Parathyroid adenoma (tissue), 2 donors: ENCODE results near the gene RND3.

Source experiments
- H2AFZ ChIP-seq: fragments of 300-600 bp; sonication (generic); one replicate; pipeline ENCODE4 v1.7.0; 2017; ENCODE audit warnings: antibody characterized with exemption, mild to moderate bottlenecking
- H3K27ac ChIP-seq: fragments of 300-600 bp; sonication (generic); one replicate; pipeline ENCODE4 v1.7.0; 2017
- H3K27me3 ChIP-seq: fragments of 300-600 bp; sonication (generic); one replicate; pipeline ENCODE4 v1.7.0; 2017; ENCODE audit warnings: low read length; ENCODE audit not compliant: control insufficient read depth, insufficient read depth
- H3K36me3 ChIP-seq: fragments of 300-600 bp; sonication (generic); one replicate; pipeline ENCODE4 v1.7.0; 2017; ENCODE audit warnings: low read length; ENCODE audit not compliant: control insufficient read depth, insufficient read depth
- H3K4me1 ChIP-seq: fragments of 300-600 bp; sonication (generic); one replicate; pipeline ENCODE4 v1.7.0; 2017; ENCODE audit warnings: control low read depth
- H3K4me2 ChIP-seq: fragments of 300-600 bp; sonication (generic); one replicate; pipeline ENCODE4 v1.7.0; 2017; ENCODE audit warnings: low read length
- H3K4me3 ChIP-seq: fragments of 300-600 bp; sonication (generic); one replicate; pipeline ENCODE4 v1.7.0; 2017; ENCODE audit warnings: low read depth, low read length
- H3K79me2 ChIP-seq: fragments of 300-600 bp; sonication (generic); one replicate; pipeline ENCODE4 v1.7.0; 2017; ENCODE audit warnings: control low read depth
- H3K9ac ChIP-seq: fragments of 300-600 bp; sonication (generic); one replicate; pipeline ENCODE4 v1.7.0; 2017; ENCODE audit warnings: mild to moderate bottlenecking
- H3K9me3 ChIP-seq: fragments of 300-600 bp; sonication (generic); one replicate; pipeline ENCODE4 v1.7.0; 2017; ENCODE audit warnings: low read length; ENCODE audit not compliant: control insufficient read depth
- CTCF ChIP-seq: fragments of 300-600 bp; sonication (generic); IDR thresholded peaks from one replicate; pipeline ENCODE4 v1.7.0; 2017; ENCODE audit warnings: antibody characterized with exemption, mild to moderate bottlenecking
- donor health status: primary hyperparathyroidism.

Gene RND3

GRCh38 chr2:150438041-150438440 lies 49.4 kb downstream of the RND3 start:
- Histone ChIP-seq H3K9me3 (no peaks in the 10 kb centered on the region), H3K9ac (no peak overlapping the region), H3K27me3 (no peaks in the 10 kb centered on the region), H3K36me3 (no peaks in the 10 kb centered on the region), H2AFZ (no peak overlapping the region), H3K4me2 (no peak overlapping the region), H3K27ac (no peak overlapping the region), H3K4me1 (no peaks in the 10 kb centered on the region), H3K79me2 (no peaks in the 10 kb centered on the region), H3K4me3 (no peak overlapping the region)
- no peak for TF ChIP-seq CTCF

GRCh38 chr2:150432312-150432625 lies 55.2 kb downstream of the RND3 start:
- H3K9ac ChIP-seq: no peak overlapping the region
- H3K4me3 ChIP-seq: no peak overlapping the region
- no peaks in the 10 kb centered on the region for H3K9me3 ChIP-seq
- no peak overlapping the region for H2AFZ ChIP-seq
- TF ChIP-seq CTCF: no peak
- no peak overlapping the region for H3K4me2 ChIP-seq
- H3K79me2 ChIP-seq: no peaks in the 10 kb centered on the region
- no peaks in the 10 kb centered on the region for H3K4me1 ChIP-seq
- H3K27me3 ChIP-seq: no peaks in the 10 kb centered on the region
- H3K36me3 ChIP-seq: no peaks in the 10 kb centered on the region
- no peak overlapping the region for H3K27ac ChIP-seq

- no peaks in the 10 kb centered on the region for H3K27me3 ChIP-seq
- no peaks in the 10 kb centered on the region for H3K9me3 ChIP-seq
- no peaks in the 10 kb centered on the region for H3K4me1 ChIP-seq
- no peak overlapping the region for H2AFZ ChIP-seq
- no peak overlapping the region for H3K27ac ChIP-seq
- no peak overlapping the region for H3K4me2 ChIP-seq
- TF ChIP-seq CTCF: no peak
- no peak overlapping the region for H3K9ac ChIP-seq
- H3K4me3 ChIP-seq: no peak overlapping the region
- no peaks in the 10 kb centered on the region for H3K36me3 ChIP-seq
- H3K79me2 ChIP-seq: no peaks in the 10 kb centered on the region
Measured at GRCh38 chr2:150431561-150432311, 55.7 kb downstream of the RND3 start.

- Histone ChIP-seq H3K4me3 (no peak overlapping the region), H2AFZ (no peak overlapping the region), H3K4me2 (no peak overlapping the region), H3K27me3 (no peaks in the 10 kb centered on the region), H3K9ac (no peak overlapping the region), H3K79me2 (no peaks in the 10 kb centered on the region), H3K4me1 (no peaks in the 10 kb centered on the region), H3K9me3 (no peaks in the 10 kb centered on the region), H3K27ac (no peak overlapping the region), H3K36me3 (no peaks in the 10 kb centered on the region)
- no peak for TF ChIP-seq CTCF
Measured at GRCh38 chr2:150429384-150429961, 58.0 kb downstream of the RND3 start.

GRCh38 chr2:150428641-150429040 lies 58.8 kb downstream of the RND3 start:
- H3K9ac ChIP-seq: no peak overlapping the region
- no peaks in the 10 kb centered on the region for H3K36me3 ChIP-seq
- H3K4me1 ChIP-seq: no peaks in the 10 kb centered on the region
- H3K79me2 ChIP-seq: no peaks in the 10 kb centered on the region
- H3K27ac ChIP-seq: no peak overlapping the region
- no peaks in the 10 kb centered on the region for H3K9me3 ChIP-seq
- H3K27me3 ChIP-seq: no peaks in the 10 kb centered on the region
- no peak for TF ChIP-seq CTCF
- H3K4me3 ChIP-seq: no peak overlapping the region
- no peak overlapping the region for H2AFZ ChIP-seq
- H3K4me2 ChIP-seq: no peak overlapping the region
